ENCODE results near the gene TAS2R14. TPM values are rescaled to one million over a fixed set of nuclear protein-coding genes. Genes with fewer than 3 reads are reported as not detected.
A peak's percentile ranks its signal among the peaks of the same experiment; 100 is the strongest.

Gene TAS2R14
- total RNA-seq: 1 to 10 TPM; 2.1 to 2.9 TPM

- Mint-ChIP-seq H3K36me3 (ENCODE audit: low read depth) (no peaks in the 10 kb centered on the region), H3K27me3 (no peaks in the 10 kb centered on the region), H3K9me3 (no peaks in the 10 kb centered on the region), H3K4me3 (no peak within 1 kb of the TSS), H3K4me1 (peaks cover 16% of the 10 kb centered on the region), H3K27ac (no peak within 1 kb of the TSS)
- no peak for DNase-seq
- CTCF ChIA-PET: interaction anchor here (0.6 kb wide), 1 partner anchor 371 kb away, joined by 3 read pairs; no protein-coding TSS in a partner anchor
- POLR2A ChIA-PET: no interaction called here
Observed at GRCh38 chr12:10939163-10939562, at the start of gene TAS2R14. TAS2R14 (minus strand) TSS chr12:10939263; CDS start chr12:10939207, 56 bp downstream.

GRCh38 chr12:10986812-10987211, 47.7 kb upstream of the TAS2R14 start, which contains the start of gene TAS2R50:
TAS2R50 (minus strand) TSS chr12:10986912; CDS start chr12:10986860, 52 bp downstream.
- H3K4me3 Mint-ChIP-seq: no peak within 1 kb of the TSS
- ChIA-PET CTCF (no interaction called here), POLR2A (no interaction called here)
- peaks cover 22% of the 10 kb centered on the region for H3K4me1 Mint-ChIP-seq
- no peak for DNase-seq
- H3K36me3 Mint-ChIP-seq (ENCODE audit: low read depth): peaks cover 23% of the 10 kb centered on the region
- peaks cover 12% of the 10 kb centered on the region for H3K9me3 Mint-ChIP-seq
- H3K27ac Mint-ChIP-seq: no peak within 1 kb of the TSS
- H3K27me3 Mint-ChIP-seq: peaks cover 11% of the 10 kb centered on the region

- Mint-ChIP-seq H3K27me3 (peaks cover 27% of the 10 kb centered on the region), H3K4me1 (peaks cover 28% of the 10 kb centered on the region), H3K27ac (peak overlapping the region; percentile 37), H3K9me3 (peaks cover under 1% of the 10 kb centered on the region), H3K36me3 (ENCODE audit: low read depth) (peaks cover 17% of the 10 kb centered on the region), H3K4me3 (no peak overlapping the region)
- ChIA-PET POLR2A (no interaction called here), CTCF (interaction anchor here (1.6 kb wide), 1 partner anchor 13 kb away, joined by 3 read pairs; no protein-coding TSS in a partner anchor)
- peak; percentile 82 for DNase-seq
Observed at GRCh38 chr12:10982244-10982643, 43.2 kb upstream of the TAS2R14 start.

- CTCF ChIA-PET: no interaction called here
- no peak overlapping the region for H3K4me3 Mint-ChIP-seq
- H3K27me3 Mint-ChIP-seq: peaks cover 24% of the 10 kb centered on the region
- POLR2A ChIA-PET: no interaction called here
- H3K9me3 Mint-ChIP-seq: no peaks in the 10 kb centered on the region
- DNase-seq: no peak
- peaks cover 18% of the 10 kb centered on the region for H3K36me3 Mint-ChIP-seq (ENCODE audit: low read depth)
- H3K4me1 Mint-ChIP-seq: no peaks in the 10 kb centered on the region
- no peak overlapping the region for H3K27ac Mint-ChIP-seq
Observed at GRCh38 chr12:10974965-10975364, 35.9 kb upstream of the TAS2R14 start.

GRCh38 chr12:10968765-10969456, 29.8 kb upstream of the TAS2R14 start:
- no peak overlapping the region for H3K4me3 Mint-ChIP-seq
- H3K4me1 Mint-ChIP-seq: peaks cover 2% of the 10 kb centered on the region
- H3K27ac Mint-ChIP-seq: no peak overlapping the region
- ChIA-PET POLR2A (no interaction called here), CTCF (no interaction called here)
- DNase-seq: no peak
- H3K36me3 Mint-ChIP-seq (ENCODE audit: low read depth): peaks cover 12% of the 10 kb centered on the region
- H3K9me3 Mint-ChIP-seq: no peaks in the 10 kb centered on the region
- H3K27me3 Mint-ChIP-seq: no peaks in the 10 kb centered on the region

GRCh38 chr12:10967409-10967808, 28.3 kb upstream of the TAS2R14 start:
- H3K4me3 Mint-ChIP-seq: no peak overlapping the region
- POLR2A ChIA-PET: no interaction called here
- CTCF ChIA-PET: interaction anchor here (0.7 kb wide), 1 partner anchor 75 kb away, joined by 3 read pairs; no protein-coding TSS in a partner anchor

GRCh38 chr12:10966314-10966713, 27.3 kb upstream of the TAS2R14 start:
- Mint-ChIP-seq H3K27ac (no peak overlapping the region), H3K9me3 (no peaks in the 10 kb centered on the region), H3K4me3 (no peak overlapping the region), H3K27me3 (no peaks in the 10 kb centered on the region), H3K4me1 (peaks cover 8% of the 10 kb centered on the region), H3K36me3 (ENCODE audit: low read depth) (peaks cover 6% of the 10 kb centered on the region)
- no peak for DNase-seq
- ChIA-PET CTCF (no interaction called here), POLR2A (no interaction called here)

More at GRCh38 chr12:10967409-10967808, 28.3 kb upstream of the TAS2R14 start:
- no peak for DNase-seq
- Mint-ChIP-seq H3K9me3 (no peaks in the 10 kb centered on the region), H3K36me3 (ENCODE audit: low read depth) (peaks cover 6% of the 10 kb centered on the region), H3K4me1 (peaks cover 2% of the 10 kb centered on the region), H3K27ac (no peak overlapping the region), H3K27me3 (no peaks in the 10 kb centered on the region)

- Mint-ChIP-seq H3K4me1 (peaks cover 15% of the 10 kb centered on the region), H3K4me3 (no peak overlapping the region), H3K27me3 (no peaks in the 10 kb centered on the region), H3K36me3 (ENCODE audit: low read depth) (peaks cover 10% of the 10 kb centered on the region), H3K9me3 (no peaks in the 10 kb centered on the region), H3K27ac (no peak overlapping the region)
- ChIA-PET CTCF (no interaction called here), POLR2A (no interaction called here)
- DNase-seq: no peak
Observed at GRCh38 chr12:10965476-10965875, 26.4 kb upstream of the TAS2R14 start.

- POLR2A ChIA-PET: no interaction called here
- peaks cover 40% of the 10 kb centered on the region for H3K4me1 Mint-ChIP-seq
- H3K4me3 Mint-ChIP-seq: no peak overlapping the region
- CTCF ChIA-PET: no interaction called here
- no peaks in the 10 kb centered on the region for H3K27me3 Mint-ChIP-seq
- H3K36me3 Mint-ChIP-seq (ENCODE audit: low read depth): peaks cover 29% of the 10 kb centered on the region
- peak; percentile 61 for DNase-seq
- H3K9me3 Mint-ChIP-seq: peaks cover 12% of the 10 kb centered on the region
- peak overlapping the region; percentile 70 for H3K27ac Mint-ChIP-seq
Observed at GRCh38 chr12:10960211-10960610, 21.1 kb upstream of the TAS2R14 start.

- no peak for DNase-seq
Observed at GRCh38 chr12:10959804-10960203, 20.7 kb upstream of the TAS2R14 start.

GRCh38 chr12:10957741-10958140, 18.7 kb upstream of the TAS2R14 start:
- Mint-ChIP-seq H3K4me1 (peaks cover 54% of the 10 kb centered on the region), H3K36me3 (ENCODE audit: low read depth) (peaks cover 47% of the 10 kb centered on the region), H3K9me3 (peaks cover 20% of the 10 kb centered on the region), H3K27ac (no peak overlapping the region), H3K27me3 (no peaks in the 10 kb centered on the region), H3K4me3 (no peak overlapping the region)
- DNase-seq: no peak
- CTCF ChIA-PET: no interaction called here
- POLR2A ChIA-PET: no interaction called here

More at GRCh38 chr12:10959804-10960203, 20.7 kb upstream of the TAS2R14 start:
- Mint-ChIP-seq H3K27me3 (no peaks in the 10 kb centered on the region), H3K9me3 (peaks cover 15% of the 10 kb centered on the region), H3K4me1 (peaks cover 40% of the 10 kb centered on the region), H3K4me3 (no peak overlapping the region), H3K36me3 (ENCODE audit: low read depth) (peaks cover 32% of the 10 kb centered on the region), H3K27ac (peak overlapping the region; percentile 70)
- CTCF ChIA-PET: no interaction called here
- POLR2A ChIA-PET: no interaction called here

- peaks cover 45% of the 10 kb centered on the region for H3K36me3 Mint-ChIP-seq (ENCODE audit: low read depth)
- no peak for DNase-seq
- ChIA-PET CTCF (no interaction called here), POLR2A (no interaction called here)
- peaks cover 20% of the 10 kb centered on the region for H3K9me3 Mint-ChIP-seq
- H3K27ac Mint-ChIP-seq: no peak overlapping the region
- no peaks in the 10 kb centered on the region for H3K27me3 Mint-ChIP-seq
- no peak overlapping the region for H3K4me3 Mint-ChIP-seq
- H3K4me1 Mint-ChIP-seq: peaks cover 46% of the 10 kb centered on the region
Observed at GRCh38 chr12:10956085-10956484, 17.0 kb upstream of the TAS2R14 start.

- ChIA-PET POLR2A (no interaction called here), CTCF (no interaction called here)
- DNase-seq: no peak
- H3K9me3 Mint-ChIP-seq: peaks cover 30% of the 10 kb centered on the region
- no peak overlapping the region for H3K27ac Mint-ChIP-seq
- no peaks in the 10 kb centered on the region for H3K27me3 Mint-ChIP-seq
- H3K4me1 Mint-ChIP-seq: peaks cover 25% of the 10 kb centered on the region
- peaks cover 46% of the 10 kb centered on the region for H3K36me3 Mint-ChIP-seq (ENCODE audit: low read depth)
- no peak overlapping the region for H3K4me3 Mint-ChIP-seq
Observed at GRCh38 chr12:10952645-10953044, 13.6 kb upstream of the TAS2R14 start.

GRCh38 chr12:10943167-10943566, 4.1 kb upstream of the TAS2R14 start:
- Mint-ChIP-seq H3K27me3 (no peaks in the 10 kb centered on the region), H3K4me1 (peaks cover 16% of the 10 kb centered on the region), H3K4me3 (no peak overlapping the region), H3K36me3 (ENCODE audit: low read depth) (peaks cover 19% of the 10 kb centered on the region), H3K9me3 (peaks cover 24% of the 10 kb centered on the region), H3K27ac (no peak overlapping the region)
- CTCF ChIA-PET: interaction anchor here (0.6 kb wide), 1 partner anchor 222 kb away, joined by 3 read pairs; no protein-coding TSS in a partner anchor
- POLR2A ChIA-PET: no interaction called here
- DNase-seq: no peak

Data from activated CD4-positive, alpha-beta T cell treated with anti-CD3 and anti-CD28 coated beads, Interleukin-2, amount 10 ng/mL, durations not matched to agents 7 days and 5 days (primary cell).